Skin of body (tissue), 2 donors: ENCODE data around the gene PPT2. TPM values are rescaled to one million over a fixed set of nuclear protein-coding genes. Genes with fewer than 3 reads are reported as not detected.

Experiments used
- DNase-seq: peaks from one replicate; lab custom pipeline; 2025; lab: John Stamatoyannopoulos, UW
- total RNA-seq: library from RNA; depleted of rRNA; stranded (reverse); fragments of >200 nt; gene quantifications from one replicate; pipeline ENCODE4 v1.2.3, GENCODE V29; 2014

Gene PPT2, protein sequence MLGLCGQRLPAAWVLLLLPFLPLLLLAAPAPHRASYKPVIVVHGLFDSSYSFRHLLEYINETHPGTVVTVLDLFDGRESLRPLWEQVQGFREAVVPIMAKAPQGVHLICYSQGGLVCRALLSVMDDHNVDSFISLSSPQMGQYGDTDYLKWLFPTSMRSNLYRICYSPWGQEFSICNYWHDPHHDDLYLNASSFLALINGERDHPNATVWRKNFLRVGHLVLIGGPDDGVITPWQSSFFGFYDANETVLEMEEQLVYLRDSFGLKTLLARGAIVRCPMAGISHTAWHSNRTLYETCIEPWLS
- 124 TPM for total RNA-seq

DNA sequence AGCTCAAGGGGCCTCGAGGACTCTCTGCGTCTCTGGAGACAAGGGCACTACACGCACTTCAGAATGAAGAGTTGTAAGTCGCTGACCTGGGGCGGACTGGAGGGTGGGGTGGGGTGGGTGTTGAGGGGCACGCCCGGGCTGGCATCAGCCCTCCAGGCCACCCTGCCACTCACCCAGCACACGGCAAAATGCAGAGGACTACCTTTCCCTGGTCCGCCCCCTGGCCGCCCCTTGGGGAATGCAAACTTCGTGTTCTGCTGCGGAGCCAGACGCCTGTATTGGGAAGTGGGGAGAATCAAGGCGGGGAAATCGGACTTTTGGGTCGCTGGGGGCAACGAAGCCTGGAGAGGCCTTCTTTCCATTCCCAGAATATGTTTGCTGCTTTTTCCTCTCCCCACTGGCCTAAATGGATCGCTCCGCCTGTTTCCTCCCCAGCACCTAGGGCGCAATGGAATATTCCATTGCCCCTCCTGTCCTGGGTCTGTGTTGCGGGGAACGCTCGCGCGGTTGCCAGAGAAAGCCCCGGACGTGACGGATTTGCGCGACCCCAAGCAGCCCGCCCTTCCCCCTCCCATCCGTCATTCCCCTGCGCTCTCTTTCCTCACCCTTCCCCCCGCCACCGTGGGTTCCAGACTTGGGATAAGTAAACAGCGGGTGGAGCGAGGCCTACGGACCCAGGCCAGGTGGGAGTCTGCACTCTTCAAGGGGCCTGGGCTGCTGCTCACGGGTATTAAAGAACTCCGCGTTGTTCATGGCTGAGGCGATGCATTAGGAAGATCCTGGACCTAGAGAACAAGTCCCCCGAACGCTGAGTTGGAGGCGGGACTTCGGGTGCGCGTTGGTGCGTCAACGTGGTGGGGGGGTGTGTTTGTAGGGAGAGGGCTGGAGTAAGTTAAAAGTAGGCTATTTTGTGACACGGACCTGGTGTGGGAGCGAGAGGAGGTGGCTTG, at the start of gene PPT2:
TSS of gene PPT2 (plus strand) at position 578 of the 950 bp plus-strand sequence. CDS start 454 bp downstream, outside the sequence.
- DNase-seq, result peak; percentile 95

DNA sequence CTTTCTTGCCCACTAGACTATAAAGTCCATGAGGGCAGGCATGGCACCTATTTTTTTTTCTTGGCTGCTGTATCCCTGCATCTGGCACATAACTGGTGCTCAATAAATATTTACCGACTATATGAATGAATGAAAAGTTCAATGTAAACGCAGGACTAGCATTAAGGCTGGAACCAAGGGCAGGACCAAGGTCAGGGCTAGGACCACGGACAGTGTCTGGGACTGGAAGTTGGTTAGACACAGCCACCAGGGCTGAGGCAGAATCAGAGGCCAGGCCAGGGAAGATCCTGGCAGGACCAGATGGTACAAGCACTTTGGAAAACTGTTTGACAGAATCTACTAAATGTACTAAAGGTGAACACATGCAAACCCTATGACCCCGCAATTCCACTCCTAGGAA, 48.5 kb upstream of the PPT2 start:
- no peak for DNase-seq

DNA sequence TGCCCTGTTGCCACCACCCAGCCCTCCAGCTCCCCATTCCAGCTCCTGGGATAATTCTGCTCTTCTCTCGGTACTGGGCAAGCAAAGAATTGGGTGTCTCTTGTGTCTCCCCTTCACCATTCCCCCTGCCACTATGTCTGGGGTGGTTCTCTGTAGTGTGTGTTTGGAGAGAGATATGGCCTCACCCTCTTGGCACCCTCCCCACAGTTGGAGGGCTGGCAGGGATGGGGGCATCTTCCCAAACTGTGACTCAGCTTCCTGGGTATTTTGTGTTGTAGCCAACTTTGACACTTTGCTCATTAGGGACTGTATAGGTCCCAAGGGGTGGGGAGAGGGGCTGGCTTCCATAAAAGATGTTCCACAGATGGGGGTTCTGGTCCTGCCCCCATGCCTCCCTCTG, 46.5 kb upstream of the PPT2 start:
- DNase-seq, result peak; percentile 58

DNA sequence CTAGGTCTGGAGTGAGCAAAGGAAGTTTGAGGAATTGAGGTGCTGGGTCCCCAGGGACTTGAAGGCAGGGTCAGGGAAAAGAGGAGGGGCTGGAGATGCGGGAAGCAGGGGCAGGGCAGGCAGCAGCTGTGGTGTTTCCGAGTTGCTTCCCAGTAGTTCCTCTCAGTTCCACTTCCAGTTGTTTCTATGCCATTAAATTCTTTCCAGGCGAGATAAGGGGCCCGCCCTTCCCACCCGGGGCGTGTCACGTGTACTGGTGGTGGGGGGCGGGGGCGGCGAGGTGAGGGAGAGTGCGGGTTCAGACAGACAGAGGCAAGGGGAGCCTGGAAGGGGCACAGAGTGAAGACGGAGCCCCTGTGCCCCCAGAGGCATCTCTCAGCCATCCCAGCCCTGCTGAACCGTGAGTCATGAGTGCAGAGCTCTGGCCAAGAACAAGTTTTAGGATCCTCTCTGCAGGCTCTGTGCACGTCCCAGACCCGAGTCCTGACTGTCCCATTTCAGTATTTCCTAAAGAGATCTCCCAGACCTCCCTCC, 45.8 kb upstream of the PPT2 start:
- DNase-seq, result peak; percentile 92

DNA sequence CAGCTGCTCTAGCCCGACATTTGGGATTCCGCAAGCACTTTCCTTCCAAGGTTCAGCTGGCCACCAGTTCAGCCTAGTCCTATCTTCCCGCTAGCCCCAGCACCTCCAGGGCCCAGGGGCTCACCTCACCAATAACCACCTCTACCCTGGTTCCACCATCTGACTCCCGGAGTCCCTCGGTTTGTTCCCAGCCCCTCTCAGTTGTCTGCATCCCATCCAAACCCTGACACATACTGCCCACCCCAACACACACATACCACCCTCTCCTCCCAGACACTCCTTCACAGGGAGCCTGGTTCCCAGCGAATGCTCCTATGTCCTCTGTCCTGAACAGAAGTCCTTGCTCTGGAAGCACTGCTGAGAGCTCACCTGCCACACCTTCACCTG, 45.2 kb upstream of the PPT2 start:
- DNase-seq, result no peak

DNA sequence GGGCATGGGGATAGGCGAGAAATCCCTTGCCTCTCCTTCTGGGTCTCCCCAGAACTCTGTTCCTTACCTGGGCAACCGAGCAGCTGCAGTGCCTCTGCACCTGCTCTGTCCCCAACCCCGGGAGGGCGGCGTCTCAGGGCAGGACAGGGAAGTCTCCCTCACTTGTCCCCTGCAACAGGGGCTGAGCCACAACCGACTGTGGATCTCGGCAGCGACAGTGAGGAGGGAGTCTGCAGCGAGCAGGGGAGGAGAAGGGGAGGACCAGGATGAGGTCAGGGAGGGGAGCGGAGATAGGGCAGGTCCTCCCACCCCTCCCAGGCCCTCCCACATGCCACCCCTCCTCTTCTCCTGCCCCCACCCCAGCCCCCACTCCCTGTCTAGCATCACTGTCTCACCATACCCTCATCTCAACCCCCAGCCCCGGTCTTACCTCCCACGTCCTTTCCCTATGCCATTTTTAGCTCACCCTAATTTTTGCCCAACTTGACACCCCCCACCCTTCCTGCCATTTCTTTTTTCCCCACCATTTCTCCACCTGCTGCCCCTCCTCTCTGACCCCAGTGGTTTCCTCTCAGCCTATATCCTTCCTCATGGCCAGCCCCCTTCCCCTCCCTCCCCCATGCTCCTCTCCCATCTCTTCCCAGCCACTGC, 44.7 kb upstream of the PPT2 start, which contains the start of gene TNXB:
TSS of gene TNXB (minus strand) at position 225 of the 651 bp plus-strand sequence. CDS start 11,140 bp downstream, outside the sequence.
- DNase-seq, result peak; percentile 66

DNA sequence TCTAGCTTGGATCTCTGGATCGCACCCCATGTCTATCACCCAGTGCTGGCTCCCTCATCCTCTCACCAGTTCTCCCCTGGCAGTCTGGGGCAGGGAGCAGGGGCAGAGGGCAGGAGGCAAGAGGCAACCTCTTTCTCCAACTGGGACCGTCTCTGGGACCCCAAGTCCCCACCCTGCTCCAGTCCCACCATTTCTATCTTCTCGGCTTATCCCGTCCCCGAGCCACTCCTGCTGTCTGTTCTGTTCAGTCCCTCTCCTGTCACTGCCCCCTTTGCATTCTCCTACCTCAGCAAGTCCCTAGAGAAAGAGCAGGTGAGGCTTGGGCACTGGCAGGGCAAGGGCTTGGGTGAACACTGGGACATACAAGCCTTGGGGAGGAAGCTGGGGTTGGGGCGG, 44.2 kb upstream of the PPT2 start:
- DNase-seq, result no peak

DNA sequence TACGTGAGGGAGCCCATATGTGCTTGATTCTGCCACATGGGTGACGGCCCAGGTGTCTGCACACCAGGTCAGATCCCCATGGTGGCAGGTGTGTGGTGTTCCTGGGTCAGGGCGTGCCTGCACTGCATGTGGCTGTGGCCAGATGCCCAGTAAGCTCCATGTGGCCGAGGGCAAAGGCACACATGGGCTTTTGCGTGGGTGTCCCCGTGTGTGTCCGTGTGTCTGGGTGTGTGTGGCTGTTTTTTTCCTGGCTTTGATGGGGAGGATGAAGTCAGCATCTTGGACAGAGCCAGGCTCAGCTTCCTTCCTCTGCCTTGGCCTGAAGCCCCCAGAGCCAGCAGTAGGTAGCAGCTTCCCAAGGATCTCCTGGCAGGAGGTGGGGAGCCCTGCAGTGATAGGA, 43.3 kb upstream of the PPT2 start:
- DNase-seq, result no peak

DNA sequence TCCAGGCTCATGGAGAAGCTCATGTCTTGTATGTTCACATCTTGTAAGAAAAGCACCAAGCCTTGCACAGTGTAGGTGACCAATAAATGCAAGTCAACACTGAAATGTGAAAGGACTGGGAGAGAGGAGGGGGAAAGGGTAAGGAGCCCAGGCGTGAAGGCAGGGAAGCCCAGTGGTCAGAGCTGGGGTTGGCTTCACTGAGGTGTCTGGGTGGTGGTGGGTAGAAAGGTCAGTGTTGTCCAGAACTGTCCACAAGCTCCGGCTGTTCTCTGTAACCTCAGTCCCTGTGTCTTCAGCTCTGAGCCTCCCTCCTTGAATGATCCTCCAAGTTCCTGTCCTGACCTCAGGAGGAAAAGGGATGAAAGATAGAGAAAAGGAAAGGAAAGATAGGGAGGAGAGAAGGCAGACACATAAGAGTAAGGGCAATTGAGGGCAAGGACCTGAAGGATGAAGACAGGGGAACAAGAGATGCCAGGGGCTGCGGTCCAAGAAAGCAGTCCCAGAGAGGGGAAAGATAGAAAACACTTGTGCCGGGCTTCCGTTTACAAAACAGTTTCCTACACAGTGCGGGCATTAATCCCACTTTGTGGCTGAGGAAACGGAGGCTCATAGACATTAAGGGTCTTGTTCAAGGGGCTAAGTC, 42.4 kb upstream of the PPT2 start:
- DNase-seq, result peak; percentile 86

DNA sequence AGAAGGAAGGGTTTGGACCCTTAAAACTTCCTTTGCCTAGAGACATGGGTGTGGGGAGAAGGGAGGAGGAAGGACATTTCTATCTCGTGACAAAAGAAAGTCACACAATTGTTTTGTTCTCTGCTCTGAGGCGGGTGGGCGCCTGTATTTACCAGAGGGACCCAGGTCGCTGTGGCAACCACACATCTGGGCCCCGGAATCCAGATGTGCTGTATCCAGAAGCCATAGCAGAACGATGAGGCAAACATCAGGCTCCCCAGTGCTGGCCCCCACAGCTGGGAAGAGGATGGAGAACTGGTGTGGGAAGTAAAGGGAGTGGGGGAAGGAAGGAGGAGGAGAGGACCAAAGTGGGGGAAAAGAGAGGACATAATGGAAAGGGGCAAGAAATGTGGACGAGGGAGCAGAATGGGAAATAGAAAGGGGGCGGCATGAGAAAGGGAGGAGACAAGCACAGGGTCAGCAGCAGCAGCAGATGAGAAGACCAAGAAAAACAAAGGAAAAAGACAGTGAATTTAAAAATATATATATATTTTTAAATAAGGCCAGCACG, 41.4 kb upstream of the PPT2 start:
- peak; percentile 96 for DNase-seq

DNA sequence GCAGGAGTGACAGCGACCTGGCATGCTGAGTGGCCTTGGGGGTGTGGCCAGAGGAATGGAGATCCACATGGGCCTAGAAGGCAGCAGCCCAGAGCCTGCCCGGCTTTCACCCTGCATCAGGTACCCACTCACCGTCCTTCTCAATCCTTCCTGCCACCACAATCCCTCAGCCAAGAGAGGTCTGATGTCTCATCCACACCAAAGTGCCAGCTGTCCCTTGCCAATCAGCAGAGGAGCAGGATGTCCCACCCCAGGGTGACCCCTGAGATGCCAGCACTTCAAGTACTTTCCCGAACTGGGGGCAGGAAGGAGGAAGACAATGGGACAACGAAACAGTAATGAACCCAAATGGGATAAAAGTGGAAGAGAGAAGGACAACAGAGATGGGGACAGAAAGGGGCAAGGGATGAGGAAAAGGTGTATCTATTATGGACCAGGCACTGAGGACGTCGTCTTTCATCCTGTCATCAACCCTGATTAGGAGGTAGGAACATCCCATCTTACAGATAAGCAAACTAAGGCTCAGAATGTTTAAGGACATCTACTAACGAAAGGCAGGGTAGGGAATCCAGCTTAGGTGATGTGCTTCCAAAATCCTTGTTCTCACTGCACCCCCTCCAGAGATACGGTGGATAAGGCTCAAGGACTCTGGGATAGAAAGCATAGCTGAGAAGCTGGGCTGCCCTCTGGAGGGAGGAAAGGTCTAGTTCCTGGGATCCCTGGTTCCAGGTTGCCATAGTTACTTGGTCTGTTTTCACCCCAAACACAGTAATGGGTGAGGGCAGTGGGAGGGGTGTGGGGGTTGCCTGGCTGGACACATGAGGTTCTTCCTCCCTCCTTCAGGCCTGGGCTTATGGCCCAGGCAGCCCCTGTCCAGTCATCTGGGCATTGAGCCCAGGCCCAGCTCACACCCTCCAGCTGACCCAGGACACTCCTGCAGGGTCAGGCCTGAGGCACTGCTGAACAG, 40.3 kb upstream of the PPT2 start:
- peak; percentile 92 for DNase-seq

DNA sequence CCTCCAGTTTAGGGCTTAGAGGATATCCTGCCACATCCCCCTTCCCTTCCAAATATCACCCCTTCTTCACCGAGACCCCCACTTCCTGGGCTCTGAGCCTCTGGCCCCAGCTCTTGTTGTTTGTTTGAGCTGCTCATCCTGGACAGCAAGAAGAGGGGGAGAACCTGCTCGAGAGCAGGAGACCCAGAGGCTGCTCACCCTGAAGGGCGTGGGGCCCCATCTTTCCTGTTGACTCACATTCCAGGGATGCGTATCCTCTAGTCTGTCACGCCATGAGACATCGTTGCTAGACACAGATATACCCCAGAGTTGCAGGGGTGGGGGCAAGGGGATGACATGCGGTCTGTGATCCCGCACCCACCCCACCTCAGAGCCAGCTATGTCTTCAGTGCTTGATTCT, 39.1 kb upstream of the PPT2 start:
- DNase-seq, result no peak

DNA sequence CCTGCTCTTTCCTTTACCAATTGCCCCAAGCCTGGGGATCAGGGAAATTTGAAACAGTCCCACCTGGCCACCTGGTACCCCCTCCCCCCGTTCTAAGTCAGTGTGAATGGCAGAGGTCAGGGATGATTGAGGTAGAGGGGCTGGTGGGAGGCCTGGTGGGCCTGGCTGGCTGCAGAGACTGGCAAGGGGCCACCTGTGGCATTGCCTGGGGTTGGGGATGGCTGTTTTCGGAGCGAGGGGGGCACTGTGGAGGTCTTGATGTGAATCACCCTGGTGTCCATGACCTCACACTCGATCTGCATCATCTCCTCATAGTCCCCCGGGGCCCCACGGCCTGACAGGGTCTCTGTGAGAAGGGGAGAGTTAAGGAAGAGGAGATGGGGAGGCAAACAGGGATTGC, 38.3 kb upstream of the PPT2 start:
- DNase-seq, result no peak

DNA sequence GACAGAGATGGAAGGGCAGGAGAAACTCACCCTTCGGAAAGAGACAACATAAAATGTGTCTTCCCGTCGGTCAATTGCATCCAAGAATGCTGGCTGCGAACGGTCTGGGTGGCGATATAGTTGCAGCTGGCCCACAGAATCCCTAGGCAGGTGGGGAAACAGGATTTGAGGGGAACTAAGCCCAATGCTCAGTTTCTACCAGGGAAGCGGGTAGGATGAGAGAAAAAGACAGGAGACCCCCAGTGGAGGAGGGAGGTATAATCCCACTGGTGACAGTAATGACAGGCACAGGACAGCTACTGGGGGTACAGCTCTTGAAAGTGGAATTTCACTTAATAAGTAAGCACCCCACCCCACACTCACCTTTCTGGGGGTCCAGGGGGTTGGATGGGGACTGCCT, 37.3 kb upstream of the PPT2 start:
- no peak for DNase-seq

DNA sequence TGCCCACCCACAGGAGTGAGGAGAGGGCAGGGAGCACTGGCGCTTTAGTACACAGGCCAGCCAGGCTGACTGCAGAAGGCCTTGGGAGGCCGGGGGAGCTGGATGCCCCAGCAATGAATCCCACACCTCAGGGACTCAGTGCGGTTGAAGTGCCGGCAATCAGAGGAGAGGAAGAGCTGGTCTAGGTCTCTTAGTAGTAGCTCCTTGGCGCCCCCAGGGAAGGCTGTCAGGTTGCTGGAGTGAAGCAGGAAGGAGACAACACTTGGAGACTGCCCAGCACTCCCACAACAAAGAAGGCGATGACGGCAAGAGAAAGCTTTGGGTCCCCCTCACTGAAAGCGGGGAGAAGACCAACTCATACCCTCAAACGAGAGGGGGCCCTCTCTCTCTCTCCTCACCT, 36.5 kb upstream of the PPT2 start:
- DNase-seq, result no peak

DNA sequence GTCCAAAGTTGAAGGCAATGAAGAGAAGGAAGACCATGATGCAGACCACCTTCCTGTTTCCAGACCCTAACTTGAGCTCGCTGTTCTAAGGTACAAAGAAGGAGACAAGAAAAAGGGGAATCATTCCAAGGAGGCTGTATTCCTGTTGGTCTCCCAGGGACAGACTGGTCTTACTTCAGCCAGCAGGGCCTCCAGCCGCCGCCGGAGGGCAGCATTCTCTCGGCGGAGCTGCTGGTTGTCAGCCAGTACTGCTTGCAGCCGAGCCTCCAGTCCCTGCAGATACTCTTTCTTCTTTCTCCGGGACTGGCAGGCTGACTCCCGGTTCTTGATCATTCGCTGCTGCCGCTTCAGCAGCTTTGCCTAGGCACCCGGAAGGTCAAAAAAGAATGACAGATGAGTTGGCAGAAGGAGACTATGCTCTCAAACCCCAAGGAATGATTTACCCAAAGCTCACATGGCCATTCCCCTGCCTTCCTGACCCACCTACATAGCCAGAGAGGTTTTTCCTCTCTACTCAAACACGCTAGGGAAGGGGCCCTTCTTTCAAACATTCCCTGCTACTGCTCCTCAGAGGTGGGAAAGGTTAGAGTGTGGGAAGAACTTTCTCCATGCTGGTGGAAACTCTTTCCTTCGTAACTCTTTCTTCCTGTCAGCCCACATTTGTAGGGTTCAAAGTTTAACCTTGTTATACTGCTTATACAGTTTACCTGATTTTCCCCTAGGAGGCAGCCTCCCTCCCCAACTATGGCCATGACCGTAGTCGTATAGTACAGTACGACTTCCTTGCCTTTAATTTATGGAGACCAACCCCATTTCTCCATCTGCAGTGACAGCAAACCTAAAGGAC, 34.9 kb upstream of the PPT2 start:
- peak; percentile 61 for DNase-seq

DNA sequence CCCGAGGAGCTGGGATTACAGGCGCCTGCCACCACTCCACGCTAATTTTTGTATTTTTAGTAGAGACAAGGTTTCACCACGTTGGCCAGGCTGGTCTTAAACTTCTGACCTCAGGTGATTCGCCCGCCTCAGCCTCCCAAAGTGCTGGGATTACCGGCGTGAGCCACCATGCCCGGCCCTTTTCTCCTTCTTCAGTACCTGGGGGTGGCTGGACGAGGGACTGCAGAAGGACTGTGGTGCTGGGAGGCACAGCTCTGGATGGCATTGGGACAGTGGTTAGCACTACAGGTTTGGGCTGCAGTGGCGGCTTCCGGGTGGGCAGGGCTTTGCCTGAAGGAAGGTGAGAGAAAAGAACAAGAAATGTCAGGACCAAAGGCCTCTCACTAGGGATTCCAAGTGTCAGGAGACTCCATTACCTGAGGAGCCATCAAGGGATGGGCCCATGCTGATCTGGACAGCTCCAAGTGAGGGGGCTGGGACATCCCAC, 33.3 kb upstream of the PPT2 start:
- DNase-seq, result no peak

DNA sequence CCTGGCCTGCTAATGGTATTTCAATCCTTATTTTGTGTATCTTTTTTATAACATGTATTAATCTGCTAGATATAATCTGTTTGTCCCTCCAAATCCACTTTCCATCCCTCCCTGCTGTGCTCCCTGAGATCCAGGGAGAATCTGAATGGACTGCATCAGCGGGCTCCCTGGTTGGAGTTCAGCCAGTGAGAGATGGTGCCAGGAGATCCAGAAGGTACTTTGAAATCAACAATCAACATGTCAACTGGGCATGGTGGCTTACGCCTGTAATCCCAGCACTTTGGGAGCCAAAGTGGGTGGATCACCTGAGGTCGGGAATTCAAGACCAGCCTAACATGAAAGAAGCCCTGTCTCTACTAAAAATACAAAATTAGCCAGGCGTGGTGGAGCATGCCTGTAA, 30.3 kb upstream of the PPT2 start:
- no peak for DNase-seq

DNA sequence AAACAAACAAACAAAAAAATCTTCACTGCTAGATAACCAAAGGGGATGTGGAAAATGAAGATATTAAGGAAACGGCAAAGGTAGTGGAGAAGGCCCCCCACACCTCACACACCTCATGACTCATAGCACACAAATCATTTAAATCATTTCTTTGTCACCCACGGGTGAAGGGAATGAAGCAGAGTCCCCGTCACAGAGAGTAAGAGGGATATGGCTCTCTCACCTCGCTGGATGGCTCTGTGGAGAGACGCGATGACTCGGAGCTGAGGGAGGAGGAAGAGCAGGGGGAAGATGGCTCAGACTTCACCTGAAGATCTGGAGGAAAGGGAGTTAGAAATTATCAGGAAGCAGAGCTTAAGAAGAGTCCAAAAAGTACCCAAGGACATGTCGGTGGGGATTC, 27.1 kb upstream of the PPT2 start:
- DNase-seq, result no peak
